Measurements from ENCODE around the gene GTF2A1.
"Not testable (repeated sequence)": the region's sequence is repeated elsewhere in the genome, so short reads cannot be mapped to it uniquely, and the experiment has no call there.

GTF2A1 gene

GRCh38 chr14:81234278-81234677 is 13.5 kb upstream of the GTF2A1 start:
- DNase-seq (ENCODE audit: low spot score), result peak; percentile 48
- ChIA-PET CTCF (interaction anchor here (0.6 kb wide), 1 partner anchor 219 kb away, joined by 4 read pairs; no protein-coding TSS in a partner anchor), POLR2A (ENCODE audit: low non-redundant PET) (no interaction called here)
- no peak overlapping the region for H3K27ac ChIP-seq
- no peak for TF ChIP-seq CTCF (conservative IDR thresholded peaks at IDR 0.05; ENCODE audit: low read depth)

- no peak for TF ChIP-seq CTCF (conservative IDR thresholded peaks at IDR 0.05; ENCODE audit: low read depth)
- ChIA-PET CTCF (no interaction called here), POLR2A (ENCODE audit: low non-redundant PET) (no interaction called here)
- H3K27ac ChIP-seq, result no peak overlapping the region
- DNase-seq (ENCODE audit: low spot score), result no peak
Measured at GRCh38 chr14:81233615-81234014, 12.9 kb upstream of the GTF2A1 start.

GRCh38 chr14:81231540-81231939 is 10.8 kb upstream of the GTF2A1 start:
- TF ChIP-seq CTCF (conservative IDR thresholded peaks at IDR 0.05; ENCODE audit: low read depth), result no peak
- no peak overlapping the region for H3K27ac ChIP-seq
- POLR2A ChIA-PET (ENCODE audit: low non-redundant PET), result no interaction called here
- CTCF ChIA-PET, result no interaction called here
- DNase-seq (ENCODE audit: low spot score), result no peak

GRCh38 chr14:81224222-81224621 is 3.5 kb upstream of the GTF2A1 start:
- ChIA-PET POLR2A (ENCODE audit: low non-redundant PET) (interaction anchor here (0.6 kb wide), 2 partner anchors 147 to 253 kb away, joined by 3 to 4 read pairs; no protein-coding TSS in a partner anchor), CTCF (no interaction called here)
- TF ChIP-seq CTCF (conservative IDR thresholded peaks at IDR 0.05; ENCODE audit: low read depth), result no peak
- no peak overlapping the region for H3K27ac ChIP-seq
- DNase-seq (ENCODE audit: low spot score), result no peak

- POLR2A ChIA-PET (ENCODE audit: low non-redundant PET); CTCF ChIA-PET; DNase-seq (ENCODE audit: low spot score); H3K27ac ChIP-seq: not testable (repeated sequence)
Measured at GRCh38 chr14:81223788-81224187, 3.0 kb upstream of the GTF2A1 start.

- no peak for TF ChIP-seq CTCF (conservative IDR thresholded peaks at IDR 0.05; ENCODE audit: low read depth)
- CTCF ChIA-PET, result interaction anchor here (0.5 kb wide), 1 partner anchor 231 kb away, joined by 3 read pairs; no protein-coding TSS in a partner anchor
- POLR2A ChIA-PET (ENCODE audit: low non-redundant PET), result no interaction called here
- no peak overlapping the region for H3K27ac ChIP-seq
- no peak for DNase-seq (ENCODE audit: low spot score)
Measured at GRCh38 chr14:81222691-81223090, 1.9 kb upstream of the GTF2A1 start.

- no peak for DNase-seq (ENCODE audit: low spot score)
- POLR2A ChIA-PET (ENCODE audit: low non-redundant PET), result interaction anchor here (0.6 kb wide), 1 partner anchor 247 kb away, joined by 5 read pairs; no protein-coding TSS in a partner anchor
- no peak overlapping the region for H3K27ac ChIP-seq
- CTCF ChIA-PET, result interaction anchor here (0.6 kb wide), 1 partner anchor 302 kb away, joined by 3 read pairs; no protein-coding TSS in a partner anchor
- no peak for TF ChIP-seq CTCF (conservative IDR thresholded peaks at IDR 0.05; ENCODE audit: low read depth)
Measured at GRCh38 chr14:81222126-81222525, 1.4 kb upstream of the GTF2A1 start.

Data from RWPE1 (cell line).